Urothelium cell line (cell line): ENCODE results near the gene CCL18.
"Not testable (repeated sequence)": the region's sequence is repeated elsewhere in the genome, so short reads cannot be mapped to it uniquely, and the experiment has no call there.

ENCODE experiments used
- DNase-seq: peaks from one replicate; pipeline ENCODE4 v3.0.0; 2011; ENCODE audit warnings: low spot score, mixed read lengths
- FAIRE-seq: peaks from 2 replicates; lab custom pipeline; 2011; peaks lifted over from hg19 to GRCh38; lab: Jason Lieb, UNC

CCL18 gene

DNA sequence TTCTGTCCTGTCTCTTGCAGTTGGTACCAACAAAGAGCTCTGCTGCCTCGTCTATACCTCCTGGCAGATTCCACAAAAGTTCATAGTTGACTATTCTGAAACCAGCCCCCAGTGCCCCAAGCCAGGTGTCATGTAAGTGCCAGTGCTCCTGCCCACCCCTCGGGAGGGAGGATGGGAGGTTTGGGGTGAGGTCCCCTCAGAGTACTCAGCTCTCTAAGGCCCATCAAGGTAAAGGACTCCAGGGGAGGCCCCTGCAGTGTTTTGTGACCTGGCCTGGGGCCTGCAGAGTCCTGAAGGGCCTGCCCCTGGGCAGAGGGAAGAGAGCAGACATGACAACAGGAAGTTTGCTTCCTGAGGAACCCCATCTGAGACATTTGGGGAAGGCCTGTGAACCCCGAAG, 6.4 kb downstream of the CCL18 start:
- DNase-seq (no peak), FAIRE-seq (no peak)

DNA sequence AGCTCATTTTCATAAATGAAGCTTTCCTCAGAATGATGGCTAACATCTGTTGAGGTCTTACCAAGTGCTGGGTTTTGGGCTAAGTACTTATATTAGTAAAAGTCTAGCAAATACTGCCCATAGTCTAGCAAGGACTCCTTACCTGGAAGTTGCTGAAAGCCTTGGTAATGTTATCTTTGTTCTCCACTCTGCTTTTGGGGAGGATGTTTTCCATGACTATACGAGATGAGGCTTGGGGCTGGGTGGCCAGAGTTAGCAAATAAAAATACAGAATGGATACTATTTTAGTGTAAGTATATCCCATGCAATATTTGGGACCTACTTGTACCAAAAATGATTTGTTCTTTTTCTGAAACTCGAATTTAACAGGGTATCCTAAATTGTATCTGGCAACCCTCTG, 7.7 kb downstream of the CCL18 start:
- no peak for DNase-seq
- FAIRE-seq = no peak

DNA sequence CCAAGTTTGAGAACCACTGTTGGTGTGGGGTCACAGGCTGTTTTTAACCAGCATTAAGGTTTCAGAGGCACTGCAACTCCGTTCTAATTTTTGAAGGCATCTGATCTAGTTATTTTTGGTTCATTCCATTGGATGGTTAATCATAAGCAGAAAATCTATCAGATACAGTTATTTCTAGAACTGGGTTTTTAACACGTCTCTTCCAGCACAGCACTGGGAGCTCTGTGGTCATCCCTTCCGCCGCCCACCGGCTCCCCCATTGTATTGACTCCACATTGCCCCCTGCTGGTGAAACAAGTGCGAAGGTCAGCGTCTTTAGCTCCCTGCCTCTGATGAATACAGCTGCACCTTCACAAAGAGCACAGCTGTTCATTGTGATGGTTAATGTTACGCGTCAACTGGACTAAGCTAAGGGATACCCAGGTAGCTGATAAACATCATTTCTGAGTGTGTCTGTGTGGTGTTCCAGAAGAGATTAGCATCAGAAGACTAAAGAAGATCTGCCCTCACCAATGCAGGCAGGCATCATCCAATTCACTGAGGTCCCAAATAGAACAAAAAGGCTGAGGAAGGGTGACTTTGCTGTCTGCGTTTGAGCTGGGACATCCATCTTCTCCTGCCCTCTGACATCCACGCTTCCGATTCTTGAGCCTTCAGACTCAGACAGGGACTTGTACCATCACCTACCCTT, 8.5 kb downstream of the CCL18 start:
- peak; percentile 47 for DNase-seq
- FAIRE-seq = no peak

DNA sequence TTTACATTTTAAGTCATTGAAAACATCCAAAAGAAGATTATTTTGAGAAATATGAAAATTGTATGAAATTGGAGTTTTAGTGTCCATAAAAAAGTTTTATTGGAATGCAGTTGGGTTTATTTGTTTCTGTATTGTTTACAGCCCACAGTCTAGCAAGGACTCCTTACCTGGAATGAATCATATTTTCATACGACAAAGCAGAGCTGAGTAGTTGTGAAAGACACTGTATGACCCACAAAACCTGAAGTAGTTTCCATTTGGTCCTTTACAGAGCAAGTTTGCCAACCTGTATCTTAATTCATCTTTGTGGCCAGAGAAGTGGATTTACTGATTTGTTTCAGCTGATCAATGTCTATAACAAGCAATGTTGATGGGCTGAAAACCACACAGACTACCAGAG, 10.3 kb downstream of the CCL18 start:
- no peak for FAIRE-seq

DNA sequence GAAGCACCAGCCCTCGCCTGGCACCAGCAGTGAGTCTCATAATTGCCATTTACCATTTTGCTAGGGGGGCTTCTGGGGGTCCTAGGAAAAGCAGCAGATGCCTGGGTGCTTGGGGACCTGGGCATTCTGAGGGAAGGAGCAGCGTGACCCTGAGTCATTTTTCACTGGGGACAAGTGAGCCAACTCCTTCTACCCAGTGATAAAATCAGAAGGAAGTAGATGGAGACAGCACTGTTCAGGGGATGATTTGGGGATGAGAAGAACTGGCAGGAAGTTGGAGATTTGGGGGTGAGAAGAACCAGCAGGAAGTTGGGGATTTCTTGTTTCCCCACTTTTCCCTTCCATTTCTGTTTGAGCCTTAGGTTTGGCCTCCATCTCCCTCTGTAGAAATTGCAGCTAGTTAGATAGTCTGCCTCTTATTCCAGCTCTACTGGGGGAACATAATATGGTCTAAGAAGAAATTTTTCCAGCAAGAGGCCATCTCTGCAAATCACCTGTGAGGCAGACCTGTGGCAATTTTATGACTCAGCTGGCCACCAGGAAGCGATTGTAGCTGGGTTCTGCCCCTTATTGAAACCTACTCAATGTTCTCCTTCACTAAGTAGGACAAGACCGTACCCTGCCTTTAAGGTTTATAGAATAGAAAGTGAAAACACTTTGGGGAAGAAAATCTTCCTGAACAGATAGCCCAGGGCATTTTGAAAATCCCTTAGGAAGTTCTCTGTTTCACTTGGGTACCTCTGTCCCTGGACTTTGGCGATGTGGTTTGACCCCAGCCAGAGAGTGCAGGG, 17.8 kb downstream of the CCL18 start:
- FAIRE-seq, DNase-seq: not testable (repeated sequence)

More for the DNA sequence above, 10.3 kb downstream of the CCL18 start:
- no peak for DNase-seq

DNA sequence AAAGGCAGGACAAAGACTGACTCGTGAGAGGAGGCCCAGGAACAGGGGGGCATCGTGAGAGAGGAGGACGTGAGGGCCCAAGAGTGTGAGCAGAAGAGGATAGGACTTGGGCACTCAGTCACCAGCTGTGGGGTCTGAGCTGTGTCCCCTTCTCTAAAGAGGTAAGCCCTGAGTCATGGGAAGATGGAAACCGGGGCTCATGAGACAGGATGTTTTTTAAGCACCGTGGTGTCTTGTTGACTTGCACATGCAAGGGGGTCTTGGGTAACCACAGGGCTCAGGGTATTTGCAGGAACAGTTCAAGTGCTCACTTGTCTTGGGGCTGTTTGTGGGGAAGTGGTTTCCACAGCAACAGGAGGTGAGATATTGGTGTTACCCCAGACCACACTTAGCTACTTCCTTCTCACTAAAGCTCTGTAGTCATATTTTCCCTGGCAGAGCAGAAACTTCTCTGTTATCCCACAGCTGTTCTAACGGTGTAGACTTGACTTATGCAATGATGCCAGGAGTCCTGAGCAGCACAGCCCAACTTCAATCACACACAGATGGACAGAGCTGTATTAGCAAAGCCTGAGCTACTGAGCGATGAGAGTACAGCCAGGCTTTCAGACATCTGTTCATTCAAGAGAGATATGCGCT, 18.5 kb downstream of the CCL18 start:
- FAIRE-seq = not testable (repeated sequence)

DNA sequence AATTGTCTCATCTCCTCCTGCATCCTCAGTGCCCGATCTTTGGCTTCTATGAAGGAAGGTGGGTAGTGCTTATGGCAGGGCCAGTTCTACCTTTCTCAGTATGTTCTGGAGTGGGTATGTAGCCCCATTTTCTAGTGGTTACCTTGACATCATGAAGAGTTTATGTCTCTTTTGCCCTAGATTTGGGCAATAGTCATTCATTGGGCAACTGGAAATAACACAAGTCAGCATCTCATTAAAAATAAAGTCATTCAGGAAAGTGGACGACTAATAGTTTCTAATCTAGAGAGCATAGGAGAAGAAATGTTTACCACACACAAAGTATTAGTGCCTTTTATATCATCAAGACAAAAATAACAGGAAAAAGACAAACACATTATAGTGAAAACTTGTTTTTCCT, 19.6 kb downstream of the CCL18 start:
- not testable (repeated sequence) for FAIRE-seq, DNase-seq

More for the DNA sequence above, 18.5 kb downstream of the CCL18 start:
- DNase-seq = not testable (repeated sequence)

DNA sequence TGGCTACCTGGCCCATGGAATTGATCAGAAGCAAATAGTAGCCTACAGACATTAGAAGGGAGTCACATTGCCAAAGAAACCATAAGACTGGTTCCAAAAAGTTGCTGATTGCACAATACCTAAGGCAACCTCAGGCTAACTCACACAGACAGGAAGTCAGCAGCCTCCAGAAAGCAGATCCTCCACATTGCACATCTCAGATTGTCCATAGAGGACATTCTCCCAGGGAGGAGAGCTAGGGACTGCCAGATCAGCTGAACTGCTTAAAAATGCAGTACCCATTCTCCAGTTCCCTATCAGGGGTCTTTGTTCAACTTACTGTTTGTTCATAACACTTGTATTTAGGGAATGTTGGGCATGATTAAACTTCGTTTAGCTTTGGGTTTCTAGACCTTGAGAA, 21.7 kb downstream of the CCL18 start:
- DNase-seq = no peak
- FAIRE-seq = no peak

DNA sequence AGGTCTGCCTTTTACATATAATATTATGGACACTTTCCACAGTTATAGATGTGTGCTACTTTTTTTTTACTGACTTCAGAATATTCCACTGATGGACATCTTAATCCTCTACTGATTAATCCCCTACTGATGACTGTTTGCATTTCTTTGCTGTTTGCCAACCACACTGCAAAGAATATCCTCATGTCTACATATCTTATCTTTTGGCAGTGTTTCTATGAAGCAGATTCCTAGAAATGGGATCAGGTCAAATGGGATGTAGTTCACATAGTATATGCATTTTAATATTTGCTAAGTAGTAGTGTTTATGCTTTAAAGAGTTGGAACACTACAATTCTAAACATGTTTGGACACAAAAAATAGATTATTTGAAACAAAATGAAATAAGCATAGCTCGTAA, 22.7 kb downstream of the CCL18 start:
- FAIRE-seq (no peak), DNase-seq (no peak)

DNA sequence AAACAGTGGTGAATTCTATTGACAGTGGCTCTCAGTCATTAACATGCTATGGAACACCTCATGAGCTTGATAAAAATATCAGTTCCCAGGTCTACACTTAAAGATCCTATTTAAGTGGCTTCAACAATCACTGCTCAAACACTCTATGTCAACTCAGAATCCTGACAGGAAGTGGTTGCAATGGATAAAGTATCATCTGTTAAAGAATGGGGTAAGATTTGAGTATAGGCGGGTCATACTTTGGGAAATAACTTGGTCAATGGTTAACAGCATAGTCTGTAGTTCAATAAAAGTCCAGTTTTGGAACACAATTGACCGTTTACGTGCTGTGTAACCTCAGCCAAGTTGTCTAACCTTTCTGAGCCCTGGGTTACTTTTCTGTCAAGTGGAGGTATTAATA, 23.4 kb downstream of the CCL18 start:
- DNase-seq, FAIRE-seq: not testable (repeated sequence)

DNA sequence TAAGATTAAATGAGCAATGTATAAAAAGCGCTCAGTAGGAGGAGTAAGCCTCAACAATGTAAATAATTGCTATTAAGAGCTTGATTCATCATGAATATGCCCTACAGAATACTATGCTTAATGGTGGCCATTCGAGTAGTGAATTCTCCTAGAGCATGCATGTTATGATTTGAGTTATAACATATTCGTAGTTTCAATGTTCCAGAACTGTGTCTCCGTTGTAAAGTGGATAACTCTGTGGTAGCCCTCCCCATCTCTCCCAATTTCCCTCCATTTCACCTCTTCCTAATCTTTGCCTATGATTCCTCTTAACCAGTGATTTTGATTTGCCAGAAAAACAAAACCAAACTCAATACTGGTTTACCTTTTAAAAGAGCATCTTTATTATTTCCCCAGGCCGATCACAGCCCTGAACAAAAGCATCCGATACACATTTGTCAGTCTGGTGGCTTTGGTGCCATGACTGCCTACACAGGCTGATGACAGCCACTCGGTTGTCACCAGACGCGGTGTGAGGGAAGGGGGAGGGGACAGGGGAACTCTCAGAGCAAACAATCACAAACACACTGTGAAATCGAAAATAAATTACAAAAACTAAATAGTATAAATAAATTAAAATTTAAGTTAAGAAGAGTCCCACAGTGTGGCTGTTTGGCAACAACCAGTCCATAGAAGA, 24.0 kb downstream of the CCL18 start:
- DNase-seq, FAIRE-seq: not testable (repeated sequence)

DNA sequence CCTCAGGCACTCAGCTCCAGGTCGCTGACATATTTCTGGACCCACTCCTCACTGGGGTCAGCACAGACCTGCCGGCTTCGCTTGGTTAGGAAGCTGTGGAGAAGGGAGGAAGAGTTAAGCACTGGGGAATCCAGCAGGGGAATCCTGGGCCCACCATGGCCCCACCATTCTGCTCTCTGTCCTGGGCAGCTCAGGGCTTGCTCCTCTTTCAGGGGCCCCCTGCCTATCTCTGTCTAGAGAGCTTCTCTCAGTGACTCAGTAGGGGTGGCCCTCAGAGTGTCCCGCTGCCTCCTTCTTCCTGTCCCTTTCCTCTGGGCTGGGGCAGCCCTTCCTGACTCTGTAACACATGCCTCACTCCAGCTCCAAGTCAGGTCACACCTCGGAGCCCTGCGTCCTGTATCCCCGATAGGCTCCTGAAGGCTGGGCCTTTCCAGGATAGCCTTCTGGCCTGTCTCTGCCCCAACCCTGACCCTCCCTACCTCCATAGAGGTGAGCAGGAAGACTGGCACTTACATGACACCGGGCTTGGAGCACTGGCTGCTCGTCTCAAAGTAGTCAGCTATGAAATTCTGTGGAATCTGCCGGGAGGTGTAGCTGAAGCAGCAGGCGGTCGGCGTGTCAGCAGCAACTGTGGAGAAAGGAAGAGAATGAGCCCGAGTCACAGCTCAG, 24.7 kb downstream of the CCL18 start:
- no peak for FAIRE-seq
- DNase-seq = no peak

DNA sequence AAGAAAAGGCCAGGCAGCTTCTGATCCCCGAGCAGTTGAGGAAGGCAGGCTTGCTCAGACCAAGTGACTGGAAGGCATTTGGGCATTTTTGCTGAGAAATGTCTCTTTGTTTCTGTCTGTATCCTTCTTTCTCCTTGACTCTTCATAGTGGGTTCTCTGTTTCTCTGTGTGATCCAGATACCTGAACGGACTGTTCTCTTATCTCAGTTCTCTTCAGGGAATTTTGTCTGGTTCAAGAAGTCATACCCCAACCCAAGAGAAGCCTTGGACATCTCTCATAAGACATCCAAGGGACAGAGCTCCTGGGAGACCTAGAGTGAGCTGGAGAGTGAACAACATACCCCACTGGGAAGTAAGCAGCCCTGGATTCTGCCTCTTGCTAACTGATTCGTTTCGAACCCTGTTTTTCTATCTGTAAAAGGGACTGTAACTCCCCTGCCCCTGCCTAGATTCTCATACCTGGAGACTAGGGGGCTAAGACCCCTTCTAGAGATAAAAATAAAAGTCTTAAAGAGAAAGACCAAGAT, 25.3 kb downstream of the CCL18 start:
- DNase-seq (no peak), FAIRE-seq (no peak)

DNA sequence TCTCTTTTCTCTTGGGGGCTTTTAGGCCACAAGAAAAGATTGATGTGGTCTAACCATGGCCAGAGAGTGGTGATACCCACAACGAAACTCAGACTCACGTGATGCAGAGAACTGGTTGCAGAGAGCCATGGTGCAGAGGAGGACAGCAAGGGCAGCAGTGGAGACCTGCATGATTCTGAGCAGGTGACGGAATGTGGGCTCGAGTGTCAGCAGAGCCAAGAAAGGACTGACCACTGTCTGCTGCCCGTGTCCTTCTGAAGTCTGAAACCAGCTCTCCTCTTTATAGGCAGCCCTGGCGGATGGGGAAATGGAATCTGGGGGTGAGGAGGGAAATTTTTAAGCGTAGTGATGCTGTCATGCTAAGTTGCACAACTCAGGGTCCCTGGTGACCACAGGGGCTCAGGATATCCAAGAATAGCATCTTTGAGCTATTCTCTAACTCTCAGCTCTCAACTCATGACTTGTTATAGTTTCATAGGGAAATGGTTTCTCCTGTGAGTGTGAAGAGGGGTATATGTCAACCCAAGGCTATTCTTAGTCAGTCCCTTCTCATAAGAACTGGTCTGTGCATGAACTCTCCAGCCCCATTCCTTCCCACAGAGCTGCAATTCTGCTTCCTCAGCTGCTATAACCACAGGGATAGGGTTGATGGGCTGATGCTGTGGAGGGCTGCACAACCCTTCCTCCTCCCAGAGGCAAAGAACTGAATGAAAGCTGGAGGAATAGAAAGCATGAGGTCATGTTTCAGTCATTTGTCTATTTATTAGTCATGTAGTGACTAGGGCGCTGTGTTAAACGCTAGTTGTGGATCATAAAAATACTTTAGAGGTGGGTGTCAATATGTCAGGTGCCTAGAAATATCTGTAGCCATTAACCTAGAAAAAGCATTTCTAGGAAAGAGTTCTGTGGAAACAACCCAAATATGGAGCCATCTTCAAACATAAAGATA, 26.1 kb downstream of the CCL18 start, which contains the start of gene CCL3:
Gene CCL3 (minus strand): TSS at position 256 of the 949 bp plus-strand sequence. CDS start 85 bp downstream, at position 171.
- no peak for FAIRE-seq
- peak; percentile 67 for DNase-seq

DNA sequence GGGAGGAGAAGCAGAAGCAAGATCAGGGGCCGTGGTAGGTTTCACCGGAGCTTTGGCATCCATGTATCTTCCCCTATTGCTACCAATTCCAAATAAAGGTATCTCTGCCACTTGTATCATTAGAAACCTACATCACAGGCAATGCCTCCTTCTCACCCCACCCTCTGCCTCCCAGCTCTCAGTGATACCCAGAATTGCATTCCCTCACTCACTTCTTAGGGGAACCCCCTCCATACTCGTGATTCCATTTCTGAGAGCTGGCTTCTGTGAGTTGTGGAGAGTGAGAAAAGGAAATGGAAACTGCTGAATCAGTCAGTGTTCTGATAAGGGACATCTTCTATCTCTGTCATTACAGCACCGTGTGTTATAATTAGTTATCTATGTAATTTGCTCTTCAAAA, 28.2 kb downstream of the CCL18 start:
- FAIRE-seq (no peak), DNase-seq (no peak)

DNA sequence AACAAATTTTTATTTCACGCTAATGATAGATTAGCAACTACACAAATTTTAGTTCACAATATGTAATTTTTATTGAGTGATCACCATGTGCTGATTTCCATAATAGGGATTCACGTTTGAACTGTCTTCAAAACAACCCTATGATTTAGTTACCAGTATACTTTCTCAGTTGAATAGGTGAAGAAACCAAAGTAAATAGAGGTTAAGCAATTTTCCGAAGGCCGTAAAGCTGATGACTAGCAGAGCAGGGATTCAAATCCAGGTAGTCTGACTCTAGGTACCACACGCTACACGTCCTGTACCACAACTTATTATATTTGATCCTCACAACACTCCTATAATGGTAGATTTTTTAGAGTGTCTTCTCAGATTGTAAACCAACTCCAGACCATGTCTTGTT, 28.6 kb downstream of the CCL18 start:
- FAIRE-seq, DNase-seq: not testable (repeated sequence)

DNA sequence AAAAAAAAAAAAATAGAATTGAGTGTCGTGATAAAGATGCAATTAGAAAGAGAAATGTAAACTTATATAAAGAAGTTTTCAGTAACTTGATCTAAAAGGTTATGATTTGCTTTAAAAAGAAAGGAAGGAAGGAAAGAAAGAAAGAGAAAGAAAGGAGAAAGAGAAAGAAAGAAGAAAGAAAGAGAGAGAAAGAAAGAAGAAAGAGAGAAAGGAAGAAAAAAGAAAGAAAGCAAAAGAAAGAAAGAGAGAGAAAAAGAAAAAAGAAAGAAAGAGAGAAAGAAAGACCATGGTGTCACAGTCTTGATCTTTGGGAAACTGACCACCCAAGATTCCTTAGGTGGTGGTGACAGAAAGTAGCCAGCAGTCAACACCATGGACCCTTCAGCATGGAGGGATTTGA, 30.2 kb downstream of the CCL18 start:
- no peak for DNase-seq
- no peak for FAIRE-seq

DNA sequence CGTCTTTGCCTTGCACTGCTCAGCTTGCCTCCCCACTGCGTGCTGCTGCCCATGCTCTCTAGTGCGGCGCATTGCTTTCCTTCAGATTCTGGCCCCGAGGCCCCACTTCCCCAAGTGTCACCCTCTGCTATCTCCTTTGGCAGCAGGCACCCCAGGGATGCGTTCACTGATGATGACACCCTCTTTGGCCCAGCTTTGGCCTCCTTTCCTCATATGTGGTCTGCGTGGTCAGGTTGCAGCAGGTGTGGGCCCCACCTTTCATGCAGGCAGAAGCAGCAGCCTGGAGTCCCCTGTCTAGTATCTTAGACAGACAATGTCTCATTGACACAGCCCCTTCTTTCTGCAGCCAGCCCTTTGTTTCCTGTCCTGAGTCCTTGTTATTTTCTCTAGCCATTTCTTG, 30.7 kb downstream of the CCL18 start:
- FAIRE-seq = no peak

DNA sequence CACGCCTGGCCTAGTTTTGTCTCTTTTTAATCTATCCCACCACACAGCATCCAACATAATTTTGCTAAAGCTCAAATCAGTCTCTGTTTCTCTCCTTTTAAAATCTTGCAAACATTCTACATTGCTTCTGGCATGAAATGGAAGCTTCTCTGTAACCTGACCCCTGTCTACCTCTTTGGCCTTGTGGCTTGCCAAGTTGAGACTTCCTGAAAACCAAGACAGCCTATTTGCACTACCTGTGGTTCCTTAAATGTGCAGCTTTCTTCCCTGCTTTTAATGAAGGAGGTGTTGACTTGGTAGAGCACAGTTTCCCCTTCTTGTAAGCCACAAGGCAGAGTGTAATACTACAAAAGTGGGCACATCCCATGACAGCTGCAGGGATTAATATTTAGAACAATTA, 31.9 kb downstream of the CCL18 start:
- no peak for DNase-seq
- FAIRE-seq = no peak

More for the DNA sequence above, 30.7 kb downstream of the CCL18 start:
- DNase-seq = no peak
